Body of pancreas (tissue), 4 donors: ENCODE measurements around the gene GMEB2. TPM values are rescaled to one million over a fixed set of nuclear protein-coding genes. Genes with fewer than 3 reads are reported as not detected.

ENCODE experiments used
- ATAC-seq: fragments of 150-250 bp; one replicate; pipeline ENCODE4 v1.9.1; 2016
- DNase-seq, 4 donors: peaks; one replicate each; pipeline ENCODE4 v3.0.0-alpha.2; 2019
- H3K27ac ChIP-seq, 4 donors: fragments of 200-600 bp; sonication (generic); 1 replicate in 3 of 4; 2 replicates in 1 of 4; pipeline versions ENCODE4 v1.5.1 to v1.6.1; 2016 to 2019; ENCODE audit warnings: mild to moderate bottlenecking in 1 of 4, mixed read lengths in 1 of 4, moderate library complexity in 1 of 4
- H3K27me3 ChIP-seq, 2 donors: fragments of 200-600 bp; sonication (generic); one replicate each; pipeline ENCODE4 v1.6.0; 2016; ENCODE audit warnings: mild to moderate bottlenecking in 1 of 2
- H3K36me3 ChIP-seq, 2 donors: fragments of 200-600 bp; sonication (generic); replicated peaks in 1 of 2; 2 replicates each; pipeline ENCODE4 v1.5.1; 2016; ENCODE audit warnings: low read depth in 2 of 2; ENCODE audit not compliant: insufficient read depth in 1 of 2
- H3K4me1 ChIP-seq: fragments of 200-600 bp; sonication (generic); one replicate; pipeline ENCODE4 v1.6.0; 2016
- H3K4me3 ChIP-seq, 2 donors: fragments of 200-600 bp; sonication (generic); 1 replicate in 1 of 2; 2 replicates in 1 of 2; pipeline ENCODE4 v1.5.1; 2016 to 2019
- H3K9me3 ChIP-seq, 3 donors: fragments of 200-600 bp; sonication (generic); 1 replicate in 2 of 3; 2 replicates in 1 of 3; pipeline ENCODE4 v1.5.1; 2016
- POLR2A ChIP-seq, 3 donors: fragments of 450-650 bp; IDR thresholded peaks; one replicate each; pipeline ENCODE4 v1.6.1; 2016; ENCODE audit warnings: antibody characterized with exemption in 3 of 3, mild to moderate bottlenecking in 2 of 3
- WGBS, 2 donors: methylation state at CpG; one replicate each; pipeline ENCODE4 v1.1.5; 2017; 5-methylcytosine and 5-hydroxymethylcytosine counted together
- intact Hi-C: fragments of 100-400 bp; cut with DNase I; formaldehyde crosslinking; loops from one replicate; pipeline ENCODE4 v1.15.1; 2023
- total RNA-seq, 2 donors: library from RNA; depleted of rRNA; stranded (reverse); fragments of >200 nt; gene quantifications; one replicate each; pipeline ENCODE4 v1.1.0, GENCODE V29; 2016
- TF ChIP-seq, protein P1 (sequence below), 7 experiments: fragments of 450-650 bp in 4 of 7; fragments of 200-600 bp in 3 of 7; sonication (generic) in 3 of 7; IDR thresholded peaks; one replicate each; pipeline ENCODE4 v1.5.1; 2016 to 2019; ENCODE audit warnings: antibody characterized with exemption in 7 of 7

Gene GMEB2
- total RNA-seq, 2 donors from 2014 or later, result 8.9 to 9.9 TPM

- WGBS, 2 donors, result 70 to 78% methylated on average over 13 to 19 of the region's 20 CpGs
- Histone ChIP-seq H3K27ac (no peak overlapping the region), H3K36me3 (no peaks in the 10 kb centered on the region), H3K9me3 (no peaks in the 10 kb centered on the region), H3K27me3 (peaks cover 0 to 4% of the 10 kb centered on the region in 2 donors), H3K4me3 (no peak overlapping the region), H3K4me1 (no peaks in the 10 kb centered on the region)
- intact Hi-C loops, result loop anchor here (10.0 kb wide), 1 partner anchor 418 kb away; the partner anchor contains the start of gene ZNF512B
- no peak for TF ChIP-seq POLR2A (IDR thresholded peaks at IDR 0.05)
- TF ChIP-seq, protein P1, sequence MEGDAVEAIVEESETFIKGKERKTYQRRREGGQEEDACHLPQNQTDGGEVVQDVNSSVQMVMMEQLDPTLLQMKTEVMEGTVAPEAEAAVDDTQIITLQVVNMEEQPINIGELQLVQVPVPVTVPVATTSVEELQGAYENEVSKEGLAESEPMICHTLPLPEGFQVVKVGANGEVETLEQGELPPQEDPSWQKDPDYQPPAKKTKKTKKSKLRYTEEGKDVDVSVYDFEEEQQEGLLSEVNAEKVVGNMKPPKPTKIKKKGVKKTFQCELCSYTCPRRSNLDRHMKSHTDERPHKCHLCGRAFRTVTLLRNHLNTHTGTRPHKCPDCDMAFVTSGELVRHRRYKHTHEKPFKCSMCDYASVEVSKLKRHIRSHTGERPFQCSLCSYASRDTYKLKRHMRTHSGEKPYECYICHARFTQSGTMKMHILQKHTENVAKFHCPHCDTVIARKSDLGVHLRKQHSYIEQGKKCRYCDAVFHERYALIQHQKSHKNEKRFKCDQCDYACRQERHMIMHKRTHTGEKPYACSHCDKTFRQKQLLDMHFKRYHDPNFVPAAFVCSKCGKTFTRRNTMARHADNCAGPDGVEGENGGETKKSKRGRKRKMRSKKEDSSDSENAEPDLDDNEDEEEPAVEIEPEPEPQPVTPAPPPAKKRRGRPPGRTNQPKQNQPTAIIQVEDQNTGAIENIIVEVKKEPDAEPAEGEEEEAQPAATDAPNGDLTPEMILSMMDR (IDR thresholded peaks at IDR 0.05), result no peak
- DNase-seq, result no peak
- ATAC-seq, result no peak
Observed at GRCh38 chr20:63546256-63546955, 80.5 kb downstream of the GMEB2 start.

DNA sequence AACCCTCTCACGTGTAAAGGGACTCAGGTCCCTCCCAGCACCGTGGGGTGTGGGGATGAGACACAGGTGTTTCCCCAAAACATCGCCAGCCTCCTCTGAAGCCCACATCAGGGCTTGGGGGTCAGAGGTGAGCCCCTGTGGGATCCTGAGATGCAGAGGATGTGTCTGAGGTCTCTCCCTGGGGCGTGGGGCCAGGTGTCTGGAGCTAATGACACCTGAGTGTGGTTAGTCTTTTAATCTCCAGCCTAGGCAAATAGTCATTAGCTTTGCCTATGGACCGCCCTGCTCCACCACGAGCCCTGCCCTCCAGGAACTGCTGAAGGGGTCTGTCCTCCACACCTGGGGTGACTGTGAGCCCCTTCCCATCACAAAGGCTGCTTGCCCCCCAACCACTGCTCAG lies 81.1 kb downstream of the GMEB2 start:
- H3K27ac ChIP-seq, result no peak overlapping the region
- DNase-seq (no peak), ATAC-seq (no peak)
- H3K4me3 ChIP-seq, result no peak overlapping the region
- intact Hi-C loops, result loop anchor here (10.0 kb wide), 1 partner anchor 419 kb away; the partner anchor contains the start of gene ZNF512B
- H3K36me3 ChIP-seq, result no peaks in the 10 kb centered on the region
- TF ChIP-seq POLR2A (IDR thresholded peaks at IDR 0.05), result no peak
- TF ChIP-seq, protein P1 (IDR thresholded peaks at IDR 0.05), result no peak
- WGBS, 2 donors, result 42 to 54% methylated on average over 6 of the region's 6 CpGs
- H3K4me1 ChIP-seq, result no peaks in the 10 kb centered on the region
- H3K9me3 ChIP-seq, result no peaks in the 10 kb centered on the region
- H3K27me3 ChIP-seq, result peaks cover 0 to 4% of the 10 kb centered on the region in 2 donors

DNA sequence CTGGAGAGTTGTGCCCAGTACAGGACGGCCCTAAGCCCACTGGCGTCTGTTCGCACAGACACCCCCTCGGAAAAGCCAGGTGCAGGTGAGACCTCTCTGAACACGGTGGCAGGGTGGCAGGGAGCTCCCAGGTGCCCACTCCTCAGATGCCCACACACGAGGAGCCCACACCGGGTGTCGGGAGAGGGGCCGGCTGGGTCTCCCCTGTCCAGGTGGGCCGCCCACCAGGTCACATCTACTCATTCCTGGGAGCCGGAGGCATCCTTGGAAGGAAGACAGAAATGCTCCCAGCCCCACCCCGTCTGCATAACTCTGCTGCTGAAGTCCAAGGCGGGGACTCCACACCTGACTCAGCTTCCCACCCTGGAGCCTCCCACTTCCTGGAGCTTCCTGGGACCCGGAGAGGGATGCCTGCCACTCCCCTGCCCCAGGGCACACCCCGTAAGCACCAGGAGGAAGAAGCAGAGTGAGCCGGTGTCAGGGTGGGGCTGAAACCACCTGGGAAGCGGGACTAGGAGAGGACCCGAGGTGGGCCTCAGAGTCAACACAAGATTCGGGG lies 81.9 kb downstream of the GMEB2 start:
- no peaks in the 10 kb centered on the region for H3K4me1 ChIP-seq
- ATAC-seq, result no peak
- DNase-seq, result no peak
- H3K36me3 ChIP-seq, result no peaks in the 10 kb centered on the region
- H3K27me3 ChIP-seq, result peaks cover 0 to 4% of the 10 kb centered on the region in 2 donors
- no peaks in the 10 kb centered on the region for H3K9me3 ChIP-seq
- TF ChIP-seq, protein P1 (IDR thresholded peaks at IDR 0.05), result no peak
- TF ChIP-seq POLR2A (IDR thresholded peaks at IDR 0.05), result no peak
- WGBS, 2 donors, result 60 to 65% methylated on average over 6 to 18 of the region's 19 CpGs
- intact Hi-C loops, result loop anchor here (10.0 kb wide), 1 partner anchor 420 kb away; the partner anchor contains the start of gene ZNF512B
- H3K4me3 ChIP-seq, result no peak overlapping the region
- no peak overlapping the region for H3K27ac ChIP-seq

GRCh38 chr20:63544241-63544957 lies 82.5 kb downstream of the GMEB2 start:
- intact Hi-C loops, result loop anchor here (10.0 kb wide), 1 partner anchor 420 kb away; the partner anchor contains the start of gene ZNF512B
- WGBS, 2 donors, result 73 to 83% methylated on average over 3 to 26 of the region's 27 CpGs

More at GRCh38 chr20:63544241-63544957, 82.5 kb downstream of the GMEB2 start:
- TF ChIP-seq, protein P1 (IDR thresholded peaks at IDR 0.05), result no peak
- TF ChIP-seq POLR2A (IDR thresholded peaks at IDR 0.05), result no peak
- DNase-seq, result no peak
- H3K9me3 ChIP-seq, result no peaks in the 10 kb centered on the region
- ATAC-seq, result no peak
- no peak overlapping the region for H3K27ac ChIP-seq
- H3K4me1 ChIP-seq, result no peaks in the 10 kb centered on the region
- H3K36me3 ChIP-seq, result no peaks in the 10 kb centered on the region
- no peak overlapping the region for H3K4me3 ChIP-seq
- H3K27me3 ChIP-seq, result peaks cover 0 to 4% of the 10 kb centered on the region in 2 donors
